GM21390 (cell line): ENCODE results near the gene ANO2.
"Not testable (repeated sequence)": the region's sequence is repeated elsewhere in the genome, so short reads cannot be mapped to it uniquely, and the experiment has no call there.

ENCODE experiments used
- ATAC-seq: cut with Tn5 transposase; IDR thresholded peaks from one replicate; pipeline ENCODE4 v1.9.1; 2021; ENCODE audit not compliant: unreplicated experiment

Gene ANO2

GRCh38 chr12:5685935-5686334 lies 259.1 kb downstream of the ANO2 start:
- ATAC-seq: no peak

- ATAC-seq: no peak
Observed at GRCh38 chr12:5684989-5685388, 260.1 kb downstream of the ANO2 start.

GRCh38 chr12:5682581-5682980 lies 262.5 kb downstream of the ANO2 start:
- ATAC-seq: no peak

- ATAC-seq: no peak
Observed at GRCh38 chr12:5678176-5678575, 266.9 kb downstream of the ANO2 start.

GRCh38 chr12:5669624-5670023 lies 275.4 kb downstream of the ANO2 start:
- ATAC-seq: not testable (repeated sequence)

- ATAC-seq: no peak
Observed at GRCh38 chr12:5665615-5666014, 279.4 kb downstream of the ANO2 start.

GRCh38 chr12:5661811-5662210 lies 283.2 kb downstream of the ANO2 start:
- no peak for ATAC-seq

- ATAC-seq: no peak
Observed at GRCh38 chr12:5660238-5660637, 284.8 kb downstream of the ANO2 start.

- ATAC-seq: not testable (repeated sequence)
Observed at GRCh38 chr12:5658339-5658941, 286.6 kb downstream of the ANO2 start.

GRCh38 chr12:5656836-5657235 lies 288.2 kb downstream of the ANO2 start:
- no peak for ATAC-seq

- ATAC-seq: no peak
Observed at GRCh38 chr12:5655120-5655519, 289.9 kb downstream of the ANO2 start.

GRCh38 chr12:5654019-5654418 lies 291.0 kb downstream of the ANO2 start:
- no peak for ATAC-seq

GRCh38 chr12:5650829-5651461 lies 294.1 kb downstream of the ANO2 start:
- ATAC-seq: no peak

- no peak for ATAC-seq
Observed at GRCh38 chr12:5650281-5650680, 294.8 kb downstream of the ANO2 start.

- no peak for ATAC-seq
Observed at GRCh38 chr12:5648692-5649359, 296.2 kb downstream of the ANO2 start.

GRCh38 chr12:5643266-5643665 lies 301.8 kb downstream of the ANO2 start:
- ATAC-seq: no peak

- ATAC-seq: no peak
Observed at GRCh38 chr12:5637698-5638097, 307.4 kb downstream of the ANO2 start.

GRCh38 chr12:5636907-5637306 lies 308.2 kb downstream of the ANO2 start:
- ATAC-seq: no peak

- ATAC-seq: no peak
Observed at GRCh38 chr12:5633106-5633505, 312.0 kb downstream of the ANO2 start.

GRCh38 chr12:5632453-5632852 lies 312.6 kb downstream of the ANO2 start:
- no peak for ATAC-seq

GRCh38 chr12:5631497-5631896 lies 313.6 kb downstream of the ANO2 start:
- ATAC-seq: no peak

- ATAC-seq: no peak
Observed at GRCh38 chr12:5630726-5631125, 314.3 kb downstream of the ANO2 start.
